ENCODE measurements around the gene TERB1.

DNA sequence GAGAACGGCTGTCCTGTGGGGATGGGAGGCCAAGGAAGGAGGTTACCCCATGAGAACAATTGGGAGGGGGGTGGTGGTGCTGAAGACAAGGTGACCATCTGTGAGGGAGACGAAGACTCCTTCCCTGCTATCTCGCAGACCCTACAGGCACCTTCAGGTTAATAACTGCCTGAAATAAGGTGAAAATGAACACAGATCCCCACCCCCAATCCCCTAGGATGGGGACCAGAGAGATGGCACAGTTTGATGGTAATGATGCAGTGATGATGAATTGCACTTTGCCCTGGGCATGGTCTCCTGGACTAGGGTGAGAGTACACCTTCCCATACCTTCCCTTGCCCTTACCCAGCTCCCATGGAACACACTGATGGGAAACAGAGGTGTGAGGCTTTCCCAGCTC lies 30.8 kb upstream of the TERB1 start:
- TF ChIP-seq TCF12 (IDR thresholded peaks at IDR 0.05) = no peak
- no peak for TF ChIP-seq TCF12 (CRISPR knock-in tag; IDR thresholded peaks at IDR 0.05)
- TF ChIP-seq EP300 (IDR thresholded peaks at IDR 0.05; ENCODE audit: low read depth in 2 of 2, low read length in 2 of 2) = no peak
- no peak for TF ChIP-seq EP300 (CRISPR knock-in tag; IDR thresholded peaks at IDR 0.05; ENCODE audit: borderline replicate concordance)
- TF ChIP-seq, protein P1, sequence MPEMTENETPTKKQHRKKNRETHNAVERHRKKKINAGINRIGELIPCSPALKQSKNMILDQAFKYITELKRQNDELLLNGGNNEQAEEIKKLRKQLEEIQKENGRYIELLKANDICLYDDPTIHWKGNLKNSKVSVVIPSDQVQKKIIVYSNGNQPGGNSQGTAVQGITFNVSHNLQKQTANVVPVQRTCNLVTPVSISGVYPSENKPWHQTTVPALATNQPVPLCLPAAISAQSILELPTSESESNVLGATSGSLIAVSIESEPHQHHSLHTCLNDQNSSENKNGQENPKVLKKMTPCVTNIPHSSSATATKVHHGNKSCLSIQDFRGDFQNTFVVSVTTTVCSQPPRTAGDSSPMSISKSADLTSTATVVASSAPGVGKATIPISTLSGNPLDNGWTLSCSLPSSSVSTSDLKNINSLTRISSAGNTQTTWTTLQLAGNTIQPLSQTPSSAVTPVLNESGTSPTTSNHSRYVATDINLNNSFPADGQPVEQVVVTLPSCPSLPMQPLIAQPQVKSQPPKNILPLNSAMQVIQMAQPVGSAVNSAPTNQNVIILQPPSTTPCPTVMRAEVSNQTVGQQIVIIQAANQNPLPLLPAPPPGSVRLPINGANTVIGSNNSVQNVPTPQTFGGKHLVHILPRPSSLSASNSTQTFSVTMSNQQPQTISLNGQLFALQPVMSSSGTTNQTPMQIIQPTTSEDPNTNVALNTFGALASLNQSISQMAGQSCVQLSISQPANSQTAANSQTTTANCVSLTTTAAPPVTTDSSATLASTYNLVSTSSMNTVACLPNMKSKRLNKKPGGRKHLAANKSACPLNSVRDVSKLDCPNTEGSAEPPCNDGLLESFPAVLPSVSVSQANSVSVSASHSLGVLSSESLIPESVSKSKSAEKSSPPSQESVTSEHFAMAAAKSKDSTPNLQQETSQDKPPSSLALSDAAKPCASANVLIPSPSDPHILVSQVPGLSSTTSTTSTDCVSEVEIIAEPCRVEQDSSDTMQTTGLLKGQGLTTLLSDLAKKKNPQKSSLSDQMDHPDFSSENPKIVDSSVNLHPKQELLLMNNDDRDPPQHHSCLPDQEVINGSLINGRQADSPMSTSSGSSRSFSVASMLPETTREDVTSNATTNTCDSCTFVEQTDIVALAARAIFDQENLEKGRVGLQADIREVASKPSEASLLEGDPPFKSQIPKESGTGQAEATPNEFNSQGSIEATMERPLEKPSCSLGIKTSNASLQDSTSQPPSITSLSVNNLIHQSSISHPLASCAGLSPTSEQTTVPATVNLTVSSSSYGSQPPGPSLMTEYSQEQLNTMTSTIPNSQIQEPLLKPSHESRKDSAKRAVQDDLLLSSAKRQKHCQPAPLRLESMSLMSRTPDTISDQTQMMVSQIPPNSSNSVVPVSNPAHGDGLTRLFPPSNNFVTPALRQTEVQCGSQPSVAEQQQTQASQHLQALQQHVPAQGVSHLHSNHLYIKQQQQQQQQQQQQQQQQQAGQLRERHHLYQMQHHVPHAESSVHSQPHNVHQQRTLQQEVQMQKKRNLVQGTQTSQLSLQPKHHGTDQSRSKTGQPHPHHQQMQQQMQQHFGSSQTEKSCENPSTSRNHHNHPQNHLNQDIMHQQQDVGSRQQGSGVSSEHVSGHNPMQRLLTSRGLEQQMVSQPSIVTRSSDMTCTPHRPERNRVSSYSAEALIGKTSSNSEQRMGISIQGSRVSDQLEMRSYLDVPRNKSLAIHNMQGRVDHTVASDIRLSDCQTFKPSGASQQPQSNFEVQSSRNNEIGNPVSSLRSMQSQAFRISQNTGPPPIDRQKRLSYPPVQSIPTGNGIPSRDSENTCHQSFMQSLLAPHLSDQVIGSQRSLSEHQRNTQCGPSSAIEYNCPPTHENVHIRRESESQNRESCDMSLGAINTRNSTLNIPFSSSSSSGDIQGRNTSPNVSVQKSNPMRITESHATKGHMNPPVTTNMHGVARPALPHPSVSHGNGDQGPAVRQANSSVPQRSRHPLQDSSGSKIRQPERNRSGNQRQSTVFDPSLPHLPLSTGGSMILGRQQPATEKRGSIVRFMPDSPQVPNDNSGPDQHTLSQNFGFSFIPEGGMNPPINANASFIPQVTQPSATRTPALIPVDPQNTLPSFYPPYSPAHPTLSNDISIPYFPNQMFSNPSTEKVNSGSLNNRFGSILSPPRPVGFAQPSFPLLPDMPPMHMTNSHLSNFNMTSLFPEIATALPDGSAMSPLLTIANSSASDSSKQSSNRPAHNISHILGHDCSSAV (CRISPR knock-in tag; IDR thresholded peaks at IDR 0.05; ENCODE audit: borderline replicate concordance) = no peak
- no peak for TF ChIP-seq CHCHD3 (CRISPR knock-in tag; IDR thresholded peaks at IDR 0.05)
- TF ChIP-seq, protein P2, sequence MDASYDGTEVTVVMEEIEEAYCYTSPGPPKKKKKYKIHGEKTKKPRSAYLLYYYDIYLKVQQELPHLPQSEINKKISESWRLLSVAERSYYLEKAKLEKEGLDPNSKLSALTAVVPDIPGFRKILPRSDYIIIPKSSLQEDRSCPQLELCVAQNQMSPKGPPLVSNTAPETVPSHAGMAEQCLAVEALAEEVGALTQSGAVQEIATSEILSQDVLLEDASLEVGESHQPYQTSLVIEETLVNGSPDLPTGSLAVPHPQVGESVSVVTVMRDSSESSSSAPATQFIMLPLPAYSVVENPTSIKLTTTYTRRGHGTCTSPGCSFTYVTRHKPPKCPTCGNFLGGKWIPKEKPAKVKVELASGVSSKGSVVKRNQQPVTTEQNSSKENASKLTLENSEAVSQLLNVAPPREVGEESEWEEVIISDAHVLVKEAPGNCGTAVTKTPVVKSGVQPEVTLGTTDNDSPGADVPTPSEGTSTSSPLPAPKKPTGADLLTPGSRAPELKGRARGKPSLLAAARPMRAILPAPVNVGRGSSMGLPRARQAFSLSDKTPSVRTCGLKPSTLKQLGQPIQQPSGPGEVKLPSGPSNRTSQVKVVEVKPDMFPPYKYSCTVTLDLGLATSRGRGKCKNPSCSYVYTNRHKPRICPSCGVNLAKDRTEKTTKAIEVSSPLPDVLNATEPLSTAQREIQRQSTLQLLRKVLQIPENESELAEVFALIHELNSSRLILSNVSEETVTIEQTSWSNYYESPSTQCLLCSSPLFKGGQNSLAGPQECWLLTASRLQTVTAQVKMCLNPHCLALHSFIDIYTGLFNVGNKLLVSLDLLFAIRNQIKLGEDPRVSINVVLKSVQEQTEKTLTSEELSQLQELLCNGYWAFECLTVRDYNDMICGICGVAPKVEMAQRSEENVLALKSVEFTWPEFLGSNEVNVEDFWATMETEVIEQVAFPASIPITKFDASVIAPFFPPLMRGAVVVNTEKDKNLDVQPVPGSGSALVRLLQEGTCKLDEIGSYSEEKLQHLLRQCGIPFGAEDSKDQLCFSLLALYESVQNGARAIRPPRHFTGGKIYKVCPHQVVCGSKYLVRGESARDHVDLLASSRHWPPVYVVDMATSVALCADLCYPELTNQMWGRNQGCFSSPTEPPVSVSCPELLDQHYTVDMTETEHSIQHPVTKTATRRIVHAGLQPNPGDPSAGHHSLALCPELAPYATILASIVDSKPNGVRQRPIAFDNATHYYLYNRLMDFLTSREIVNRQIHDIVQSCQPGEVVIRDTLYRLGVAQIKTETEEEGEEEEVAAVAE (CRISPR knock-in tag; IDR thresholded peaks at IDR 0.05; ENCODE audit: borderline replicate concordance) = no peak
- TF ChIP-seq SMARCC2 (IDR thresholded peaks at IDR 0.05) = no peak
- TF ChIP-seq ZNF883 (CRISPR knock-in tag; IDR thresholded peaks at IDR 0.05; ENCODE audit: not compliant biosample characterization) = no peak
- no peak for TF ChIP-seq ZNF614 (CRISPR knock-in tag; IDR thresholded peaks at IDR 0.05; ENCODE audit: borderline replicate concordance)
